Thyroid gland (tissue), 4 donors: ENCODE measurements around the gene BBS5.

Source experiments
- POLR2A ChIP-seq, 2 donors: fragments of 450-650 bp; IDR thresholded peaks; one replicate each; pipeline ENCODE4 v1.6.1; 2017; ENCODE audit warnings: antibody characterized with exemption in 2 of 2, mild to moderate bottlenecking in 2 of 2, moderate library complexity in 1 of 2
- TF ChIP-seq, protein P1 (sequence below), 6 experiments: fragments of 200-600 bp in 3 of 6; fragments of 450-650 bp in 3 of 6; sonication (generic) in 3 of 6; IDR thresholded peaks; one replicate each; pipeline ENCODE4 v1.5.1; 2016 to 2019; ENCODE audit warnings: antibody characterized with exemption in 6 of 6, mild to moderate bottlenecking in 2 of 6, inconsistent platforms in 1 of 6, moderate library complexity in 1 of 6

DNA sequence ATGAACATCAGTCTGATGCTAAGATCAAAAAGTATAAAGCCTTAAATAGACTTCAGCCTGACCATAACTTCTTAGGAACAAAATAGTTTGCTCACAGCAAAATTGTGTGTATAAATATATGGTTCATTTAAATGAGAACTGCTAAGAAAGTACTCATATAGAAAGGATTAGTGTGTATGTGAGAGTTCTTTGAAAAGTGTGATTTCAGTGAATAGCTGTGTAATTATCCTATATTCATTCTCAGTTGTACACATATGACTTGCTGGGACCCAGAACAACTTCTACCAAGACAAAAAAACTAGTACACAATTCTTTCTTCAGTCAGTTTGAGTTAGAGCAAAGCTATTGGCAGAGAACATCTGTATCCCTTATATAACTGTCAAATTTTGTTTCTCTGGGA, 7.2 kb downstream of the BBS5 start:
- TF ChIP-seq, protein P1, sequence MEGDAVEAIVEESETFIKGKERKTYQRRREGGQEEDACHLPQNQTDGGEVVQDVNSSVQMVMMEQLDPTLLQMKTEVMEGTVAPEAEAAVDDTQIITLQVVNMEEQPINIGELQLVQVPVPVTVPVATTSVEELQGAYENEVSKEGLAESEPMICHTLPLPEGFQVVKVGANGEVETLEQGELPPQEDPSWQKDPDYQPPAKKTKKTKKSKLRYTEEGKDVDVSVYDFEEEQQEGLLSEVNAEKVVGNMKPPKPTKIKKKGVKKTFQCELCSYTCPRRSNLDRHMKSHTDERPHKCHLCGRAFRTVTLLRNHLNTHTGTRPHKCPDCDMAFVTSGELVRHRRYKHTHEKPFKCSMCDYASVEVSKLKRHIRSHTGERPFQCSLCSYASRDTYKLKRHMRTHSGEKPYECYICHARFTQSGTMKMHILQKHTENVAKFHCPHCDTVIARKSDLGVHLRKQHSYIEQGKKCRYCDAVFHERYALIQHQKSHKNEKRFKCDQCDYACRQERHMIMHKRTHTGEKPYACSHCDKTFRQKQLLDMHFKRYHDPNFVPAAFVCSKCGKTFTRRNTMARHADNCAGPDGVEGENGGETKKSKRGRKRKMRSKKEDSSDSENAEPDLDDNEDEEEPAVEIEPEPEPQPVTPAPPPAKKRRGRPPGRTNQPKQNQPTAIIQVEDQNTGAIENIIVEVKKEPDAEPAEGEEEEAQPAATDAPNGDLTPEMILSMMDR (IDR thresholded peaks at IDR 0.05), result no peak
- no peak for TF ChIP-seq POLR2A (IDR thresholded peaks at IDR 0.05)
